ENCODE measurements around the gene CHD1L. TPM values are rescaled to one million over a fixed set of nuclear protein-coding genes. Genes with fewer than 3 reads are reported as not detected.

CHD1L gene
- 32.1 to 33.7 TPM (median 33.2 TPM) in 5 replicates for total RNA-seq (2022; extraction: Qiagen RNA extraction)

DNA sequence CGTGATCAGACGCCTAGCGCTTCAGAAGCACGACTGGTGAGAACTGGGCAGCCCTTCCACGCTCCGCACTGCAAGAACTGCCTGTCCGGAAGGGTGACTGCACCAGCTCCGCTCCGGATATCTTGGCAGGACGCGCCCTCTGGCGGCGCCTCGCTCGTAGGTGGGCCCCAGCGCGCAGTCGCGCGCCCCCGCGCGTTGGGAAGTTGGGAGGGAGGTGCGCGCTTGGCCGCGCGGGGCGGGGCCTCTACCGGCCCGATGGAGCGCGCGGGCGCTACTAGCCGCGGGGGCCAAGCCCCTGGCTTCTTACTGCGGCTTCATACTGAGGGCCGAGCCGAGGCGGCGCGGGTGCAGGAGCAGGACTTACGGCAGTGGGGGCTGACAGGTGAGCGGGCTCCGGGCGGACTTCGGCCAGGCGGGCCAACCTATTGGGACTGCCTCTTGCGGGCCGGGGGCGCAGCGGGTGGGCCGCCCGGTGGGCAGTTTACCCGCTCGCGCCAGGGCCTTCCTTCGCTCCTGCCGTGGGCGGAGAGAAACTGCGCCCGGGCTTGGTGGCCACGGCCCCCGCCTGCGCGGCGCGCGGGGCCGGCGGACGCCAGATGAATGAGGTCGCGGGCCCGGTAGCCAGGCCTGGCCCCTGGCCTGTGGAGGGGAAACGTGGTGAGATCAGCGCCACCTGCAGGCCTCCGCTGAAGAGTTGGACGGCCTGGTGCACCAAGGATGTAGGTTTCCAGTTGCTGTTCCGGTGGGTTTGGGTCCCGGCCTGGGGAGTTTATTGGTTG is at the start of gene CHD1L:
Gene CHD1L (plus strand): TSS at position 236 of the 779 bp plus-strand sequence. CDS start 20 bp downstream, at position 256.

DNA sequence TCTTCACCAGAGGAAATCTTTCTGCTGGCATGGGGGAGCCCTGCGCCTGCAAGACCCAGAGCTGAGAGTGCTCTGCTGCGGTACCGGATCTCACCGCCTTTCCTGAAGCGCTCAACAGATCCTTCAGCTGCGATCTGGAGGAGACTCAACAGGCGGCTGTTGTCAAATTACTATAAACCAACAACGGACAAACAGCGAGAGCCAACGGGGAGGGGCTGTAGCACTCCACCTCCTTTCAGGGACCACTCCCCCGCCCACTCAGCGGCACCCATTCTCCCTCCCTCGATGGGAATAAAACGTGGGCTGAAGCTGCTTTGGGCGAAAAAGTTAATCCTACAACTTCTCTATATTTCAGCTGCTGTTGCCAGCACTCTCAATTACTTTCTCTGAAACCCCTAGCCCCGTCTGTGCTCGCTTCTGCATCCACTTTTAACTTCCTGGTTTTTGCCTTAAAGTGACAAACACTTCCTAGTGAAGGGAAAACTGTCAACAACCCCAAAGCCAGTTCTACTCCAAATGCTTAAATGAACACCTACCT is 17.2 kb upstream of the CHD1L start, which contains the start of gene FMO5:
Gene FMO5 (minus strand): TSS at position 147 of the 538 bp plus-strand sequence. CDS start 310 bp downstream, outside the sequence.

Other genes with a start within 250 kb of the CHD1L start
- gene PRKAB2, start 70.2 kb upstream of the CHD1L start, total RNA-seq (2022; extraction: Qiagen RNA extraction): 9.1 to 12.6 TPM (median 10.4 TPM) in 5 replicates
- gene FMO5, start 17.3 kb upstream of the CHD1L start, total RNA-seq (2022; extraction: Qiagen RNA extraction): 0.10 to 0.45 TPM (median 0.20 TPM) in 5 replicates

All from A549 treated with Mapracorat at 1 μM for 4 hours (cell line).